Activated naive CD4-positive, alpha-beta T cell treated with anti-CD3 and anti-CD28 coated beads for 36 hours (primary cell): ENCODE results near the gene PLSCR2. TPM values are rescaled to one million over a fixed set of nuclear protein-coding genes. Genes with fewer than 3 reads are reported as not detected.

Source experiments
- CTCF ChIA-PET: fragments of 350-600 bp; sonication (Branson Sonifier 250); formaldehyde crosslinking; loops from one replicate; lab custom pipeline; 2021; ENCODE audit warnings: antibody characterized with exemption; lab: Charles Lee
- DNase-seq: peaks from one replicate; pipeline ENCODE4 v3.0.0-alpha.2; 2020
- H3K27ac Mint-ChIP-seq: one replicate; pipeline ENCODE4 v1.8.0; 2021; ENCODE audit warnings: mild to moderate bottlenecking, mixed read lengths
- H3K27me3 Mint-ChIP-seq: one replicate; pipeline ENCODE4 v1.8.0; 2021; ENCODE audit warnings: low read depth, mixed read lengths
- H3K36me3 Mint-ChIP-seq: one replicate; pipeline ENCODE4 v1.8.0; 2021; ENCODE audit warnings: low read depth, mixed read lengths
- H3K4me1 Mint-ChIP-seq: one replicate; pipeline ENCODE4 v1.8.0; 2021; ENCODE audit warnings: low read depth, mixed read lengths
- H3K4me3 Mint-ChIP-seq: one replicate; pipeline ENCODE4 v1.8.0; 2021; ENCODE audit warnings: mild to moderate bottlenecking, moderate library complexity, mixed read lengths
- H3K9me3 Mint-ChIP-seq: one replicate; pipeline ENCODE4 v1.8.0; 2021; ENCODE audit warnings: mixed read lengths
- intact Hi-C: fragments of 100-400 bp; cut with micrococcal nuclease; formaldehyde crosslinking; loops from one replicate; pipeline ENCODE4 v1.15.1; 2023
- total RNA-seq, 2 experiments: library from RNA; stranded (reverse); gene quantifications; one replicate each; pipeline ENCODE4 v1.2.3, GENCODE V29; 2021

Gene PLSCR2
- total RNA-seq, 2 experiments from 2014 or later = not detected

GRCh38 chr3:146395164-146395563 is 74.2 kb downstream of the PLSCR2 start:
- no peak for DNase-seq
- H3K4me1 Mint-ChIP-seq = peaks cover 12% of the 10 kb centered on the region
- no peak overlapping the region for H3K27ac Mint-ChIP-seq
- intact Hi-C loops = no loop called here
- no peaks in the 10 kb centered on the region for H3K36me3 Mint-ChIP-seq
- no peaks in the 10 kb centered on the region for H3K9me3 Mint-ChIP-seq
- CTCF ChIA-PET = no interaction called here
- H3K4me3 Mint-ChIP-seq = no peak overlapping the region
- no peaks in the 10 kb centered on the region for H3K27me3 Mint-ChIP-seq

DNA sequence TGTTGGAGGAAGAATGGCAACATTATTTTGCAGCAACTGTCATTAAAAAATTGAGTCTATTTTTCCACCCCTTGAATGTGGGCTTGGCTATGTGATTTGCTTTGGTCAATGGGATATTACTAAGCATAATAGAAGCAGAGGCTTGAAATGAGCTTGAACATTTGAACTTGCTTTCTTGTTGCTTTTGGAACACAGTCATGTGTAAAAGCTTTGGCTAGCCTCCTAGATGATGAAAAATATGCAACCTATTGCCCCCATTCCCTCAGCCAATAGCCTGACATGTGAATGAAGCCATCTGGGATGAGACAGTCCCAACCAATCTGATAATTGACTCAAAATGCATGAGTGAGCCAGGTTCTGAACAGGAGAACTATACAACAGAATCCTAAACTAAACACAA is 78.4 kb downstream of the PLSCR2 start:
- intact Hi-C loops = no loop called here
- no peak overlapping the region for H3K27ac Mint-ChIP-seq
- no peak overlapping the region for H3K4me3 Mint-ChIP-seq
- no peaks in the 10 kb centered on the region for H3K9me3 Mint-ChIP-seq
- H3K4me1 Mint-ChIP-seq = no peaks in the 10 kb centered on the region
- no peak for DNase-seq
- no peaks in the 10 kb centered on the region for H3K36me3 Mint-ChIP-seq
- H3K27me3 Mint-ChIP-seq = peaks cover 11% of the 10 kb centered on the region
- CTCF ChIA-PET = no interaction called here

DNA sequence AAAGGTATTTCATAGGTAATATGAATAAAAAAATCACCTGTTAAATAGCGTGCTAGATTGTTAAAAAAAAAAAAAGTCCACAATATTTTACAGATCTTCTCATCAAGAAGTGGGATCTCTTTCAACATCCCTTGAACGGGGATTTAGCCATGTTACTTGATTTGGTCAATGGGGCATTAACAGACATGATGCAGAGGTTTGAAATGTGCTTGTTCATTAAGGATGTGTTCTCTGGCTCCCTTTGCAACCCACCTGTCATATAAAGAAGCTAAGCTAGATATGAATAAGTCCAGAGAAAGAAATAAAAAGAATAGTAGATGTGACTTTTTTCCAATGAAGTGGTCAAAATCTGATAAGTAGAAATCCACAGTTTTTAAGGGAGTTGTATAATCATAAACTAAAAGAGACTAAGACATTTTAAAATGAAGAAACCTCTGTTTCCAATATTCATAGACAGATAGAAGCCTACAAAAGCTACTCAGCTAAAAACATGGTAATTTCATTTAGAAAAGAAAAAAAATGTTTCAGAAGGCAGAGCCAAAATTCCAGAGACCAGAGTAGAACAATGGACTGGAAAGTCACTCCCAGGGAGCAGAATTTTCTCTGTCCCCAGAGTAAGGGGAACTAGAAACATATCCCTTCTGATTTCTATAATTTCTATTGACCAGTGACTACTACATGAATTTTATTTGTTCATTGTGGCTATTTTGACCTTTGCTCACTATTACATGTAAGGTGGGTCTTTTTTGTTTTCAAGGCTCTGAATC is 79.2 kb downstream of the PLSCR2 start:
- CTCF ChIA-PET = no interaction called here
- Mint-ChIP-seq H3K9me3 (no peaks in the 10 kb centered on the region), H3K27ac (no peak overlapping the region), H3K4me3 (no peak overlapping the region), H3K4me1 (no peaks in the 10 kb centered on the region), H3K27me3 (peaks cover 11% of the 10 kb centered on the region), H3K36me3 (no peaks in the 10 kb centered on the region)
- no peak for DNase-seq
- intact Hi-C loops = no loop called here

GRCh38 chr3:146387566-146387965 is 81.8 kb downstream of the PLSCR2 start:
- intact Hi-C loops = no loop called here

DNA sequence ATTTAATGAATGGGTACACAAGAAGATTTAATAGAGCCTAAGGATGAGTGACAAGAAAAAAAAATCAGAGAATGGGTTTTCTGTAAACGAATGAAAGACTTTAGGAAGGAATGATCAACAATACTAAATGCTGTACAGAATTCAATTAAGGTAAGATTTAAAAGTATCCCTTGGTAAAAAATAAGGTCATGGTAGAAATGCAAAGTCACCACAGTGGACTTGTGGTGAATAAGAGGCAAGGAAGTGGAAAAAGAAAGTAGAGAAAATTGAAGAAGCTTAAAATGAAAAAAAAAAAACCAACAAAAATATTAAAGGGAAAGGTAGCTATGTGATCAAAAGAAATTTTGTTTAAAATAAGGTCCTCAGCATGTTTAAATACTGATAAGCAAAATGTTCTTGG is 82.4 kb downstream of the PLSCR2 start:
- no peaks in the 10 kb centered on the region for H3K36me3 Mint-ChIP-seq
- DNase-seq = no peak
- H3K4me3 Mint-ChIP-seq = no peak overlapping the region
- no peaks in the 10 kb centered on the region for H3K4me1 Mint-ChIP-seq
- no peak overlapping the region for H3K27ac Mint-ChIP-seq
- H3K27me3 Mint-ChIP-seq = peaks cover 11% of the 10 kb centered on the region
- CTCF ChIA-PET = no interaction called here
- H3K9me3 Mint-ChIP-seq = no peaks in the 10 kb centered on the region
- intact Hi-C loops = no loop called here

More at GRCh38 chr3:146387566-146387965, 81.8 kb downstream of the PLSCR2 start:
- no peak for DNase-seq
- CTCF ChIA-PET = no interaction called here
- Mint-ChIP-seq H3K4me1 (no peaks in the 10 kb centered on the region), H3K9me3 (no peaks in the 10 kb centered on the region), H3K36me3 (no peaks in the 10 kb centered on the region), H3K27me3 (peaks cover 11% of the 10 kb centered on the region), H3K27ac (no peak overlapping the region), H3K4me3 (no peak overlapping the region)

GRCh38 chr3:146384786-146385185 is 84.6 kb downstream of the PLSCR2 start:
- intact Hi-C loops = loop anchor here (5.0 kb wide), 1 partner anchor 193 kb away; no protein-coding TSS in a partner anchor
- Mint-ChIP-seq H3K4me1 (no peaks in the 10 kb centered on the region), H3K4me3 (no peak overlapping the region), H3K27me3 (peaks cover 11% of the 10 kb centered on the region), H3K27ac (no peak overlapping the region), H3K9me3 (no peaks in the 10 kb centered on the region), H3K36me3 (no peaks in the 10 kb centered on the region)
- DNase-seq = no peak
- CTCF ChIA-PET = no interaction called here

Other genes with a start within 250 kb of the PLSCR2 start
- not detected for gene PLSCR4, start 218.5 kb downstream of the PLSCR2 start, total RNA-seq
- 10 to 100 TPM; 60.1 to 64.3 TPM for gene PLSCR1, start 75.0 kb upstream of the PLSCR2 start, total RNA-seq
- not detected for gene PLSCR5, start 135.8 kb upstream of the PLSCR2 start, total RNA-seq